SKM-1 (cell line): ENCODE measurements around the gene AADAC.
"Not testable (repeated sequence)": the region's sequence is repeated elsewhere in the genome, so short reads cannot be mapped to it uniquely, and the experiment has no call there.

Experiments used
- DNase-seq: peaks from one replicate; lab custom pipeline; 2025; ENCODE audit not compliant: unreplicated experiment; lab: John Stamatoyannopoulos, UW

AADAC gene

DNA sequence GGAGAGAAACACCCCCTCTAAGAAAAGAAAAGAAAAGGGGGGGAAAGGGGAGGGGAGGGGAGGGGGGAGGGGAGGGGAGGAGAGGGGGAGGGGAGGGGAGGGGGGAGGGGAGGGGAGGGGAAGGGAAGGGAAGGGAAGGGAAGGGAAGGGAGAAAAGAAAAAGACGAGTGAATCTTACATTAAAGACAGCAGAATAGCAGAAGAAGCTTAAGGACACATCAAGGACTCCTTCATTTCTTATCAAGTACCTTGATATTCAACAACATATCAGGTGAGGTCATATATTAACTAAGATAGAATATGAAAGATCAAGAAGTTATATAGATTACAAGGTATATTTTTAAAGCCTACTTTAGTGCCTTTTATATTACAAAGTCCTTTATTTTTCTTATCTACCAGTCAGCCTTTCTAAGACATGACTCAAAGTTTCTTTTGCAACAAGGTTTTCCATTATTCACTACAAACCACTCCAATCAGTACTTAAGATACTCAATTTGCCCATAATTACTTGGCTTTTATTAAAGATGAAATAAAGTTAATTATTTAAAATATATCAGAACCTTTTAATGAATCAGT lies 17.7 kb upstream of the AADAC start:
- no peak for DNase-seq

DNA sequence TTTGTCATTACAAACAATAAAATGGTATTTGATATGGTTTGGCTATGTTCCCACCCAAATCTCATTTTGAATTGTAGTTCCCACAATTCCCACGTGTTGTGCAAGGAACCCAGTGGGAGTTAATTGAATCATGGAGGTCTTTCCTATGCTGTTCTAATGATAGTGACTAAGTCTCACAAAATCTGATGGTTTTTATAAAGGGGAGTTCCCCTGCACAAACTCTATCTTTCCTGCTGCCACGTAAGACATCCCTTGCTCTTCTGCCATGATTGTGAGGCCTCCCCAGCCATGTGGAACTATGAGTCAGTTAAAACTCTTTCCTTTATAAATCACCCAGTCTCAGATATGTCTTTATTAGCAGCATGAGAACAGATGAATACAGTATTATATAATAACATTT lies 15.4 kb upstream of the AADAC start:
- DNase-seq, result no peak

GRCh38 chr3:151800431-151800830 lies 13.5 kb upstream of the AADAC start:
- no peak for DNase-seq

- DNase-seq, result no peak
Measured at GRCh38 chr3:151804267-151804666, 9.6 kb upstream of the AADAC start.

DNA sequence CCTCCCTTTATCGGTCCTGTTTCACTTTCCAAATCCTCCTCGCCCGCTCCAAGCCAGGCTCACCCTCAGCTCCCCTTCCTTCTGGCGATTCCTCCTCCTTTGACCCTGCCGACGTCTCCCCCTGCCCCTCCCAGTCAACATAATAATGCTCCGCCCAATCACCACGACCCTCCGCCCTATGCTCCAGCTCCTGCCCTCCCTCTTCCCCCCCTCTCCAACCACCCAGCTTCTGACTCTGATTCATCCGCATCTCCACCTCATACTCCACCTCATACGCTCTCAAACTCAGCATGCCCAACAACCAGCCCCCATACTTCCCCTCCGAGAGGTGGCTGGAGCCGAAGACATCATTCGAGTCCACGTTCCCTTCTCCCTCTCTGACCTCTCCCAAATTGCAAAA lies 7.1 kb upstream of the AADAC start:
- no peak for DNase-seq

DNA sequence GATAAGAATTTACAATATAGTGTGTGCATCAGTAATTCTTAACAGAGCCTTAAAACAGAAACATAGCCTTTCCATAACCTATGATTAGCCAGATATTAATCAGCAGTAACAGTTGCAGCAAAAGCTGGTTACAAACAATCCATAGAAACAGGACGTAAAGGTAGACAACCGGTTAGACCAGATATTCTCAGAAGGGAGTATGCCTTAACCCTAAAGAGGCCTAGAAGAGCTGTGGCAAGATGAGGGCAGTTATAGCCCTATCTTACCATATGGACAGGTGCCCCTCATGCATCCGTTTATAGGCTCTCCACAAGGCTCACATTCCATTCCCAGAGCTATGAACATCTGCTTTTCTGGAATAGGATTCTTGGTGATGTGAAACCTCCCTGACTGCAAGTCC lies 5.0 kb upstream of the AADAC start:
- DNase-seq, result not testable (repeated sequence)

DNA sequence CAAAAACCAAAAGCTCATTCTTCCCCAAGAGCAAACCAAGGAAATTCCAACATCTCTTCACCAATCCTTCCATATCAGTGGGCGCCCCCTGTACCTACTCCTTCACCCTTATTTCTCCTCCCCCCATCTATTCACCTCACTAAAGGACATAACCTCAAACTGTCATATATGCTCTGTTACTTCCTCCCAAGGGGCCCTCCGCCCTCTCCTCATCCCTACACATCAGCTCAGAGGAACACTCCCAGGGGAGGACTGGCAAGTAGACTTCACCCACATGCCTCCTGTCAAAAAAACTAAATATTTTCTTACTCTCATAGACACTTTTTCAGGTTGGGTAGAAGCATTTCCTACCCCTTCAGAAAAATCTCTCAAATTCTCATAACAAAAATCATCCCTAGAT lies 2.4 kb upstream of the AADAC start:
- DNase-seq, result no peak

GRCh38 chr3:151814588-151814987 lies 672 bp downstream of the AADAC start:
- DNase-seq, result no peak

DNA sequence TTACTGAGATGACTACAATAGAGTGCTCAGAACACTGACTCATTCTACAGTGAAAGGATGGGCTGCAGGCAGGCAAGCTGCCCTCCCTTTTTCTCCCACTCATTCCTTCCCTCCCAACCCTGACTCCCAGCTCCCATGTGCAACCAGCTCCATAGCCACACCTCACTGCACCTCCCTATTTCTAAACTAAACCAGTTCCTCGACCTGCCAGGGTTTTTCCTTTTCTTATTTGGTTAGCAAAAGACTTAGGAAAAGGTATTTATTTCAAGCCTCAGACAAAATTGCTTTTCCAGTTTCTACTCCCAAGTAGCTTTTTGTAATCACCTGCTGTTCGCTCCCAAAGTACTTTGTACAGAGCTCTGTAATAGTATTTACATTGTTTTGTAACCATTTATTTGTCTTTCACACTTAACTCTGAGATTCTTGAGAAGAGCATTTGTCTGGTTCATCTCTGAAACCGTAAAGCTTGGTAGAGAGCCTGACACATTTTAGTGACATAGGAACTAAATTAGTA lies 2.2 kb downstream of the AADAC start:
- DNase-seq, result no peak

DNA sequence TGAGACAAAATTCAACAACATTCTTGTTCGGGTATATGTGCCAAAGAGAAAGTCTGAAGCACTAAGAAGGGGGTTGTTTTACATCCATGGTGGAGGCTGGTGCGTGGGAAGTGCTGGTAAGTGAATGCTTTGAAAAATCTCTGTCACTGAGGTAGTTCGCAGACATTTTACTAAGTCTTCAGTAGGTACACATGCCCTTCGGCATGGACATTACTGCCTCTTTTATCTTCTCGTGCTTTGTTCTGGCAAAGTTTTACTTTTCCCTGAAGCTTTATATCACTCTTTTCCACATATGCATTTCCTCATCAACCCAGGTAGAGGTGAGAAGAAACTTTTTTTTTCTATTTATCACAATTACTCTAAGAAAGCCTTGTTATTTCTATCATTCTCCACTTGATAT lies 3.6 kb downstream of the AADAC start:
- DNase-seq, result no peak

DNA sequence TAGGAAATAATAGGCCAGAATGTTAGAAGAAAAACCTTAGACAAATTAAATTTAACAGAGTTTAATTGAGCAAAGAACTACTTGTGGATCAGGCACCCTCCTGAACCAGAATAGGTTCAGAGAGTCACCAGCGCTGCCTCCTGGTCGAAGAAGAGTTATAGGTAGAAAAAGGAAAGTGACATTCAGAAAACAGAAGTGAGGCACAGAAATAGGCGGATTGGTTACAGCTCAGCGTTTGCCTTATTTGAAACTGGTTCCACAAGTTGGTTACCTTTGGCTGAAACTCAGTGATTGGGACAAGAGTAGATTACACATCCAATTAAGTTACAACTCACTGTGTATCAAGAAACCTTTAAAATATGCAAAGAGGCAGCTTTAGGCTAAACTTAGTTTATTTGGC lies 4.4 kb downstream of the AADAC start:
- no peak for DNase-seq

GRCh38 chr3:151819910-151820309 lies 6.0 kb downstream of the AADAC start:
- DNase-seq, result no peak

GRCh38 chr3:151827816-151828215 lies 13.9 kb downstream of the AADAC start:
- no peak for DNase-seq

- no peak for DNase-seq
Measured at GRCh38 chr3:151835751-151836525, 22.0 kb downstream of the AADAC start.

DNA sequence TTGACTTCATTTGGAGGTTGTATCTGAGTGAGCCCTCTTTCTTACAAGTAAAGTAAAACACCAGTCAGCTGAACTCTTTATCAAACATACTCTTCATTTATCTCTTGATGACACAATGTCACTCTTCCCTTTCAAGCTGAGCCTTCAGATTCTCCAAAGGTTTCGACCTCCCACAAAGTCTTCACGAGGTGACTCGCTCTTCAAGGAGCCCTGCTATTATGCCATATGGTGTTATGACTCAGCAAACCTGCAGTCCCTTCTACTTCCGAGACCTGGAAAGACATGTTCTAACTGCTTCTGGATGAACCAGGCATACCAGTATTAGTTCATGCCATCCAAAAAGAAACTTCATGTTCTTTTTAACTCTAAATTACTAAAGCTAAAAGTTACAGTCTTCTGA lies 23.1 kb downstream of the AADAC start:
- DNase-seq, result no peak

DNA sequence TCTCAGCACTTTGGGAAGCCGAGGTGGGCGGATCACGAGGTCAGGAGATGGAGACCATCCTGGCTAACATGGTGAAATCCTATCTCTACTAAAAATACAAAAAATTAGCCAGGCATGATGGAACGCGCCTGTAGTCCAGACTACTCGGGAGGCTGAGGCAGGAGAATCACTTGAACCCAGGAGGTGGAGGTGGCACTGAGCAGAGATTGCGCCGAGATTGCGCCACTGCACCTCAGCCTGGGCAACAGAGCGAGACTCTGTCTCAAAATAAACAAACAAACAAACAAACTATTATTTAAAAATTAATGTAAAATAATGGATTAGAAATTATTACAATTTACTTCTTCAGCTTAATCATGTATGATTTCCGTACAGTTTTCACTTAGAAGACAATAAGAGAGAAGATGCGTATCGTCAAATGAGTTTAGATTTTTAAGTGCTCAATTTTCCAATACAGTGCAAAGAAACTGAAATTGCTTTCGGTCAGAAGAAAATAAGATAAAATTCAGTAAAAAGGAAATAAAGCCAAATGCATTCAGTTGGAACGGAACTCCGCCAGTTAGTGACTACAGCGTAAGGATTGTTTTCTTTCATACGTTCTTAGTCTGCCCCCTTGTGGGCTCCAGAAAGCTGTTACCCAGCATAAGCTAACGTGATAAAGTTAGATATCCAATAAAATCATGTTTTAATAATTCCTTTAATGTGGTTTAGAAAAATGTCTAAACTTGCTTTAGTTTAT lies 24.8 kb downstream of the AADAC start:
- peak; percentile 69 for DNase-seq

GRCh38 chr3:151839313-151839631 lies 25.4 kb downstream of the AADAC start:
- no peak for DNase-seq

GRCh38 chr3:151841801-151842200 lies 27.9 kb downstream of the AADAC start:
- no peak for DNase-seq

DNA sequence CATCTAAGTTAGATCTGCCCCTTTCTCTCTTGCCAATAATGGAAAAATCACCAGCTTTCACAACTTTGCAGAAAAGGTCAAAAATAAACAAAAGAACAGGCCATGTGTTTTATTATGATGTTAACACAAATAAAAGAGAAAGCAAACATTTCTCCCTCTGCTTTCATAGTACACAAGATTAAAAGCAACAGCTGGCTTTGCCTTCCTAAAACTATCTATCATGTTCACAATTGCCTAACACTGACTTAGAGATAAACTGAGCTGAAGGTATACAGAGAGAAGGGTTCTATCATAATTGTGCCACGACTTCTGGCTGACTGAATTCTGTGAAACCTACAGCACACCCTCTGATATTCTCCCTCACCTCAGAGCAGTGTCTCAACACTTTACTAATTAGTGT lies 29.4 kb downstream of the AADAC start:
- no peak for DNase-seq

DNA sequence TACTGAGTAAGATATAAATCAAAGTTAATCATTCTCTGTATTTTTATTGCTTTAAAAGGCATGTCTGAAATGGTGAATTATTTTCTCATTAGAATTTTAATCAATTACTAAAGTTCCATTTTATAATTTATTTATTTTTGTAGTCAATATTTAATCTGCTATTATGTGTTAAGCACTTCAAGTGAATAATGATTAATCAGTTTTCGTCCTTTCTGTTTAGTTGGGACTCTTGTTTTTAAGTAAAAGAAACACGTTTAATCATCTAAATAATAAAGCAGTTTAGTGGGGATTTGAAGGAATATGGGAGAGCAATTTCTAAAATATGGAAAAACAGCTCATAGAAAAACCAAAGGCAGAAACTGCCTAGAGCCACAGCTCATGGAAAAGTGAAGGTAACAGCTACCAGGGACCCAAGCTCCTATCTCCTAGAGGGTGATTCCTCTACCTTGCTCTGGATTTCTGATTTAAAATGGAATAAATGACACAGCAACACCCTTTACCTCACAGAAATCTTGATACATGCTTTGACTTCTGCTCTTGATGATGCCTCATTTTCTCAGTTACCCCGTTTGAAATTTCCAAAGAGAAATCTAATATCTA lies 31.5 kb downstream of the AADAC start:
- DNase-seq, result no peak

- DNase-seq, result not testable (repeated sequence)
Measured at GRCh38 chr3:151850065-151850464, 36.1 kb downstream of the AADAC start.
